Activated T-cell treated with anti-CD3 and anti-CD28 coated beads for 1 hour (primary cell): ENCODE results near the gene ASAH2B.
"Not testable (repeated sequence)": the region's sequence is repeated elsewhere in the genome, so short reads cannot be mapped to it uniquely, and the experiment has no call there.

Source experiments
- DNase-seq: peaks from one replicate; pipeline ENCODE4 v3.0.0-alpha.2; 2020; ENCODE audit warnings: low read depth

ASAH2B gene

DNA sequence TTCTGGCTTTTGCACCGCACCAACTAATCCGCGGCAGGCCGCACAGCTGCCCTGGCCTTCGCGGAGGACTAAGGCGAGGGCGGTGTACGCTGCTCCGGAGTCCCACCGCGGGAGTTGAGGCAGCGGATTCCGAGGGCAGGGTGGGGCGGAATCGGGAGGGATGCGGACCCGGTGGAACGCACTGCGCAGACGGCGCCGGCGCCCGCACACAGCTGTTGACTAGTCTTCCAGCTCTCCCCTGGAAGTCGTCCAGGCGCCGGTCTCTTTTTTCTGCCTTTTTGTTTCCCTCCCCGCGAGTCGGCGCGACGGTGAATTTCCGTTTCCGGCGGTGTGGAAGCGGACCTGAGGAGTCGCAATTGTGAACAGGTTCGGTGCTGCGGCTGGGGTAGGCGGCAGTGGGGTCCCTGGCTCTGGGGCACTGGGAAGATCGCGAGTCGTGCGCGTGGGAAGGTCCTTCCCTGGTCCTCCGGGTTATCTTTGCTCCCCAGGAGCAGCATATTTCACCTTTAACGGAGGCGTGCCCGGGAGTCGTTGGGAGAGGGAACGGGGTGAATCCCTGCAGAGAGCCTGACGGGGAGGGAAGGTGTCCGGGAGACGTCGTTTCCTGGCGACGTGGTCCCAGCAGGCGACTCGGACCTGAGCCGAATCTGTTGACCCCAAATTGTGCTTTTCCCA lies at the start of gene ASAH2B:
Gene ASAH2B (plus strand): TSS at position 319 of the 675 bp plus-strand sequence. CDS start 5,195 bp downstream, outside the sequence.
- DNase-seq = peak; percentile 64

GRCh38 chr10:50697819-50698218 lies 41.9 kb upstream of the ASAH2B start:
- not testable (repeated sequence) for DNase-seq

DNA sequence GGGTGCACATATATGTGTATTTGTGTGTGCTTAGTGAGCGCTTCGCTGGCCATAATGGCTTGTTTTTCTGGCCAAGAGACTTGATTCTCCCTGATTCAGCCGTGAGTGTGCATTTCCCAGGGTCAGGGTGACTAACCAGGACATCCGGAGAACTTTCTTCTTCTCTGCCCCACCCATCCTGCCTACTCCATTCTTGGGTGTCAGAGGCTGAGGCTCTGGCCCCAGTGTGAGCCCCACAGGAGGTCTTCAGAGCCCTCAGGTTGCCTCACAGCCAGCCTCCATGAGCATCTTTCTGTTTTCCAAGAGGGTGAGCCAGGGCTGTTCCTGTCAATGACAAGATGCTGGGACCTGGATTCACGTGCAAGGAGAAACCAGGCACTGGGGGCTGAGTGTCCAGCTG lies 37.8 kb upstream of the ASAH2B start:
- not testable (repeated sequence) for DNase-seq

- not testable (repeated sequence) for DNase-seq
These were observed 36.7 kb upstream of the ASAH2B start for GRCh38 chr10:50702997-50703396.

DNA sequence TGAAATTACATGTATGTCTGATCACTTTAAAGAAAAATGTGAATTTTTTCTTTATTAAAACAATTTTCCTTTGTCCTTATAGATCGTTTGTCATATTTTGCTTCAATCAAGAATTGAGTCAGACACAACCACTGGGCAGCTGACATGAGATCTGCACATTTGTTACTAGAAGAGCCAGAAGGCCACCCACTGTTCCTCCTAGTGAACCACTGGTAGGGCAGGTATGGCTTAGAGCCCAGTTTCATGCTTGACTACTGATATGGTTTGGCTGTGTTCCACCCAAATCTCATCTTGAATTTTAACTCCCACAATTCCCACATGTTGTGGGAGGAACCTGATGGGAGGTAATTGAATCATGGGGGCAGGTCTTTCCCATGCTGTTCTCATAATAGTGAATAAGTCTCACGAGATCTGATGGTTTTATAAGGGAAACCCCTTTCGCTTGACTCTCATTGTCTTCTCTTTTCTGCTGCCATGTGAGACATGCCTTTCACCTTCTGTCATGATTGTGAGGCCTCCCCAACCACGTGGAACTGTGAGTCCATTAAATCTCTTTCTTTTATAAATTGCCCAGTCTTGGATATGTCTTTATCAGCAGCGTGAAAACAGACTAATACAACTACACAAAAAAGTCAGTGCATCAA lies 35.2 kb upstream of the ASAH2B start:
- not testable (repeated sequence) for DNase-seq

DNA sequence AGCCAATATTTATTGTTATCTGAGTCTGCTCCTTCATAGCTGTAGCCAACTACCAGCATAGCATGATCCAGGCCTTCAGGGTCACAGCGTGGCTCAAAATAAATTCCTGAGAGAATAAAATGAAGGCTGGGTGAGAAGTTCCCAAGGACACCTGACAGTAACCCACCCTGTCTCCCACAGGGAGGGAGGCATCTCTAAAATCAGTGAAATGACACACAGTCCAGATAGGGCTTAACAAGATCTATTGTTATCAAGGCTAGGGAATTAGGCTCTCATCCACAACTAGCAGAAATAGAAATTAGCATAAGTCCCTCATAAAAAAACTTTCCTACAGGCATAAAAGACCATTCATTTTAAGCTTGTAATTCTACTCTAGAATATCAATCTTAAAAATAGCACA lies 33.7 kb upstream of the ASAH2B start:
- DNase-seq = not testable (repeated sequence)

DNA sequence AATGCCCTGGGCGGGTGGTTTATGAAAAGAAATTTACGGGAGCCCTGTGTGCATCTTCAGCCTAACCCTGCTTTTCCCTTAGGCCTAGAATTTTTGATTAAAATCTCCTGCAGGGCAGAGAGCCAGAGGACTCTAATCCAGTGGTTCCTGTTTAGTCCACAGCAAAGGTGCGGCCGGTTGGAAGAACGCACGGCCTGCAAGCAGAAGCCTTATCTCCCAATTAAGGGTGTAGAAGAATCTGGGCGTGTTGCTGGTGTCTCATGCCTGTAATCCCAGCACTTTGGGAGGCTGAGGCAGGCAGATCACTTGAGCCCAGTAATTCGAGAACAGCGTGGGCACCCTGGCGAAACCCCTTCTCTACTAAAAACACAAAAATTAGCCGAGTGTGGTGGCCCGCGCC lies 29.5 kb upstream of the ASAH2B start:
- not testable (repeated sequence) for DNase-seq

DNA sequence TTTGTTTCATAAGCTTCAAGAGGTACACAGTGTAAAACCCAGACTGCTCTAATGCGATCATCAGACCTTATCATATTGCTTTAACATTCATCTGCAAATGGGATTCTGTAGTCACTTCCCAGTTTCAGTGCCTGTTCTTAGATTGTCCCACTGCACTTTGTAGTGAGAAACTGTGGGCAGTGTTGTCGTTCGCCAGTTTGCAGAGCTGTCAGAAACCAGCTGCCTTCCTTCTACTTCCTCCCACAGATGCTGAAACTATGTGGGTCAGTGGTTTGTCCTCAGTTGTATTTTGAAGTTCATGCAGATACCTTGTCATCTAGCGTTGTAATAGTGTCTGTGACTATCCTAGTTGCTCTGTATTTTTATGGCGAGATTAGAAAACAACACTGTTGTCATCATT lies 15.9 kb upstream of the ASAH2B start:
- not testable (repeated sequence) for DNase-seq

GRCh38 chr10:50728112-50728511 lies 11.6 kb upstream of the ASAH2B start:
- DNase-seq = not testable (repeated sequence)

DNA sequence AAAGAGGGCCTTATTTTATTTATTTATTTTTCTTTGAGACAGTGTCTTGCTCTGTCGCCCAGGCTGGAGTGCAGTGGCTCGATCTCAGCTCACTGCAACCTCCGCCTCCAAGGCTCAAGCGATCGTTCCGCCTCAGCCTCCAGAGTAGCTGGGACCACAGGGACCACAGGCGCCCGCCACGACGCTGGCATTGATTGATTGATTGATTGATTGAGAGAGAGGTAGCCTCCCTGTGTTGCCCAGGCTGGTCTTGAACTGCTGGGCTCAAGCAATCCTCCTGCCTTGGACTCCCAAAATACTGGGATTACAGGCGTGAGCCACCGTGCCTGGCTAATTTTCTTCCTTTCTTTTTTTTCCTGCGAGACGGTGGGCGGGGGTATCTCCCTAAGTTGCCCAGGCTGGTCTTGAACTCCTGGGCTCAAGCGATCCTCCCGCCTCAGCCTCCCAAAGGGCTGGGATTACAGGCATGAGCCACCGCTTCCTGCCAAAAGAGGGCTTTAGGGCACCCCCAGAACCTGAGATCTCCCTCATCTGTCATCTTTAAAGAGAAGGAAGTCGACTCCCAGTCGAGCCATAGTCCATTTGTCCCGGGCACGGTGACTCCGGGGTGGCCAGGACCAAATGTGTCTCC lies 634 bp upstream of the ASAH2B start:
- not testable (repeated sequence) for DNase-seq

- no peak for DNase-seq
These were observed 535 bp downstream of the ASAH2B start for GRCh38 chr10:50740293-50740648.

DNA sequence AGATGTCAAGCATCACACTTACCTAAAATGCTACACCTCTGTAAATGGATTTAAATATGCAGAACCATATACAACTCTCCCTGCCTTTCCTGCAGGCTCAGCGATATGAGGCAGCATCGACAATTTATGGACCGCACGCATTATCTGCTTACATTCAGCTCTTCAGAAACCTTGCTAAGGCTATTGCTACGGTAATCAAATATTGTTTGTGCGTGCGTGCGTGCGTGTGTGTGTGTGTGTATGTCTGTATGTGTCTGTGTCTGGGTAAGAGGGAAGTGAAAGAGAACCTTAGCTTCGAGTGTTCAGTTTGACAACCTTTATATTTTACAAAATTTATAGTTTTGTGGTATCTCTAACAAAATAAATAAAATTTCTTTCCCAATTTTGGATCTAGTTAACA lies 3.1 kb downstream of the ASAH2B start:
- not testable (repeated sequence) for DNase-seq

- not testable (repeated sequence) for DNase-seq
These were observed 27.2 kb downstream of the ASAH2B start for GRCh38 chr10:50766774-50767513.

DNA sequence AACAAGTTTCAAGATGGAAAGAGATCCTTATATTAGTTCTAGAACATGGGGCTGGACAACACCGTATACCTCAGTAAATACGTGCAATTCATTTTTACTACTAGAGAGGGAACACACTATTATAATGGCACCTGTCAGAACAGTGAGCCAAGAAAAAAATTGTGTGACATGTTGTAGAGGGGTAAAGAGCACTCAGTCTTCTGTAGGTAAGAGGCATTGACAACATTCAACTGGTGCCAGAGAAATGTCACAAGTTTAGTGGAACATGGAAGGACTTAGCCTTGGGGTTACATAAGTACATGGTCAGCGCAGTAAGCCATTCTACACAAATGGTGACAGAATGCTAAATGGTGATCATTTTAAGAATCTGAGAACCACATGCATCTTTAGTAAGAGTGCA lies 32.3 kb downstream of the ASAH2B start:
- not testable (repeated sequence) for DNase-seq

DNA sequence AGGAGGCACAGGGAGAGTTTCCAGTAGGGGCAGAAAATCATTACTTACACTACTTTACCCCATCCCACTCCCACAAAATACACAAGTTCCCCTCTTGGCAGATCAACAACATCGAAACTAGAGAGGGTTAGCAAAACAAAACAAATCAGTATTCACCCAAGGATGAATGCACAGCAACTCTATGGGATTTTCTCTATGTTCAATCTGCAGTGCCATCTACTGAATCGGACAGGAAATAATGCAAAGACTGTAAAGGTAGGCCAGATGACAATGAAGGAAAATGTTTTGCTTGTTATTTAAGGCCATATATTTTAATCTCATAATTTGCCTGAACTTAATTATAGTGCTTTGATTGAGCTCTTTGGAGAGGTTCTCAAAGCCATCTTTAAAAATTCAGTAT lies 35.1 kb downstream of the ASAH2B start:
- DNase-seq = not testable (repeated sequence)

DNA sequence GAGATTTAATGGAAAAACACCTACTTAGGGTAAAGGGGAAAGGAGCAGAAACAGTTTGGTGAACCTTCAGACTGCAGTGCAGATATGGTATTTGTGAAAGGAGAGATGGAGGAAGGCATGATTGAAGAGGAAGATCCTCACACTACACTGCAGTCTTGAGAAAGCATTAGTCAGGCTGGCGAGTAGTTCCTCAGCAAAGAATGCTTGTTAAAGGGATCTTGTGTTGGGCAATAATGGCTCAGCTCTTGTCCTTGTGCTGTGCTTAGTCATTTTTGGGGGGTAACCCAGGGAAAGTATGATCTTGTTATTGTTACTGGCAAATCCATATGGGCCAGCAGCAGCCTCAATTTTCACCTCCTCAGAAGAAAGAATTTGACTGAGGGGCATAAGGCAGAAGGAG lies 40.3 kb downstream of the ASAH2B start:
- not testable (repeated sequence) for DNase-seq

- DNase-seq = not testable (repeated sequence)
These were observed 42.3 kb downstream of the ASAH2B start for GRCh38 chr10:50782017-50782416.

DNA sequence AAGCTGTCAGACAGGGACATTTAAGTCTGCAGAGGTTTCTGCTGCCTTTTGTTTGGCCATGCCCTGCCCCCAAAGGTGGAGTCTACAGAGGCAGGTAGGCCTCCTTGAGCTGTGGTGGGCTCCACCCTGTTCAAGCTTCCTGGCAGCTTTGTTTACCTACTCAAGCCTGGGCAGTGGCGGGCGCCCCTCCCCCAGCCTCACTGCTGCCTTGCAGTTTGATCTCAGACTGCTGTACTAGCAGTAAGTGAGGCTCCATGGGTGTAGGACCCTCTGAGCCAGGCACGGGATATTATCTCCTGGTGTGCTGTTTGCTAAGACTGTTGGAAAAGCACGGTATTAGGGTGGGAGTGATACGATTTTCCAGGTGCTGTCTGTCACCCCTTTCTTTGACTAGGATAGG lies 48.2 kb downstream of the ASAH2B start:
- DNase-seq = not testable (repeated sequence)

DNA sequence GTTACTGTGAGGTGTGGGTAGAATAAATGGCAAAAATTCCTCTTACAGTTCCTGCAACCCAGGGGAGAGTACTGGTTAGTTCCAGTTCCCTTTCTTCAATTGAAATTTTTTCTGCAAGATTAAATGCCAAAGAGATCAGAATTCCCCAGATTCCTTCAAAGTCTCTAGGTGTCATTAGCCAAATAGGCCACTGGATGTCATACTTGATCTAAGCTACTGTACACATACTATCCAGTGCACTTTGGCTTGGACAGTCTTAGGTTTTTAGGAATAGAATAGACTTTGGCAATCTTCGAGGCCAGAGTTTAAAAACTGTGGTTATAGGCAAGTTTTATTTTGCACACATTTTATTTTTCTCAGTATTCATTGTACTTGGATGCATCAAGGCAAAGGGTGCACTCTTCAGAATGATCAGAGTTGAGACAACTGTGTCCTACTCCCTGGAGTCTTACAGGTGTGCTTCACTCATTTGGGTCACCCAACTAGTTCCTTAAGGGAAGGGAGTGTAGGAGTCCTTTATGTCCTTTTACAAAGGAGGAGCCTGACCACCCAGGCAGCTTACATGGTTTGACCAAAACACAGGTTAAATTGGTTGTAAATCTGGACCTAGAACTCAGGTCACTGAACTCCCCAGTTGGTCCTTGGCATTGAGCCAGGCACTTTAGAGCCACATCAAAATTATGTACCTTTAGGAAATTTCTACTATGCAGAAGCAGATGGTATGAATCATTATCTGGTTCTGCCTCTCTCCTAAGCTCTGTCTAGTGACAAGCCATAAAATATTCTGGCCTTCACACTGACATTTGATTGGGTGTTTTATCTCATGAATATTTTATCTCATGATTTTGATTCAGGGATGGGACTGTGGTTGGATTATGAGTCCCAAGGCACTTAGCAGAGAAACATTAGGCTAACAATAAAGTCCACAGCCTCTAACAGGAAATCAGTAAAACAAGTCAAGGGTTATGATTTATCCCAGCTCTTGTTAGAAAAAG lies 49.5 kb downstream of the ASAH2B start:
- DNase-seq = no peak

- DNase-seq = no peak
These were observed 54.8 kb downstream of the ASAH2B start for GRCh38 chr10:50794490-50794889.

- DNase-seq = no peak
These were observed 57.0 kb downstream of the ASAH2B start for GRCh38 chr10:50796693-50797092.
